HG03469 (cell line): Measurements from ENCODE around the gene UBR3.
"Not testable (repeated sequence)": the region's sequence is repeated elsewhere in the genome, so short reads cannot be mapped to it uniquely, and the experiment has no call there.

ENCODE experiments used
- ATAC-seq: cut with Tn5 transposase; IDR thresholded peaks from one replicate; pipeline ENCODE4 v1.9.1; 2021; ENCODE audit warnings: mild to moderate bottlenecking, moderate library complexity, moderate number of reproducible peaks; ENCODE audit not compliant: unreplicated experiment

Gene UBR3

GRCh38 chr2:169945515-169945914 is 118.3 kb downstream of the UBR3 start:
- ATAC-seq: no peak

- no peak for ATAC-seq
These were observed 118.8 kb downstream of the UBR3 start for GRCh38 chr2:169946092-169946491.

GRCh38 chr2:169946546-169946945 is 119.3 kb downstream of the UBR3 start:
- ATAC-seq: no peak

- no peak for ATAC-seq
These were observed 128.7 kb downstream of the UBR3 start for GRCh38 chr2:169955940-169956339.

- ATAC-seq: not testable (repeated sequence)
These were observed 130.0 kb downstream of the UBR3 start for GRCh38 chr2:169957219-169957618.

GRCh38 chr2:169961911-169962310 is 134.7 kb downstream of the UBR3 start:
- no peak for ATAC-seq

- no peak for ATAC-seq
These were observed 136.5 kb downstream of the UBR3 start for GRCh38 chr2:169963786-169964185.

- no peak for ATAC-seq
These were observed 137.5 kb downstream of the UBR3 start for GRCh38 chr2:169964740-169965139.

GRCh38 chr2:169965495-169965894 is 138.2 kb downstream of the UBR3 start:
- ATAC-seq: no peak

GRCh38 chr2:169966454-169966853 is 139.2 kb downstream of the UBR3 start:
- ATAC-seq: no peak

- no peak for ATAC-seq
These were observed 141.5 kb downstream of the UBR3 start for GRCh38 chr2:169968743-169969142.

GRCh38 chr2:169975221-169975620 is 148.0 kb downstream of the UBR3 start:
- ATAC-seq: no peak

- ATAC-seq: no peak
These were observed 149.1 kb downstream of the UBR3 start for GRCh38 chr2:169976335-169976851.

GRCh38 chr2:169977530-169977929 is 150.3 kb downstream of the UBR3 start:
- ATAC-seq: no peak

GRCh38 chr2:169978402-169979017 is 151.3 kb downstream of the UBR3 start:
- no peak for ATAC-seq

- ATAC-seq: no peak
These were observed 151.8 kb downstream of the UBR3 start for GRCh38 chr2:169979025-169979424.

GRCh38 chr2:169980001-169980400 is 152.7 kb downstream of the UBR3 start:
- no peak for ATAC-seq

GRCh38 chr2:169980643-169981042 is 153.4 kb downstream of the UBR3 start:
- no peak for ATAC-seq

GRCh38 chr2:169982929-169983328 is 155.7 kb downstream of the UBR3 start:
- no peak for ATAC-seq

GRCh38 chr2:169983506-169983905 is 156.3 kb downstream of the UBR3 start:
- no peak for ATAC-seq

GRCh38 chr2:169984145-169984544 is 156.9 kb downstream of the UBR3 start:
- no peak for ATAC-seq

GRCh38 chr2:169994752-169995151 is 167.5 kb downstream of the UBR3 start:
- ATAC-seq: no peak
